Right lobe of liver (tissue), 6 donors: ENCODE data around the gene DQX1. TPM values are rescaled to one million over a fixed set of nuclear protein-coding genes. Genes with fewer than 3 reads are reported as not detected.

Source experiments
- ATAC-seq, 4 donors: fragments of 200-7000 bp; cut with Tn5 transposase; one replicate each; pipeline ENCODE4 v1.9.1; 2020; ENCODE audit warnings: mild to moderate bottlenecking in 4 of 4, moderate library complexity in 4 of 4
- DNase-seq, 3 donors: peaks; one replicate each; pipeline ENCODE4 v3.0.0-alpha.2; 2020
- H3K27ac ChIP-seq, 3 donors: fragments of 200-600 bp; one replicate each; pipeline ENCODE4 v1.8.0; 2022
- H3K27me3 ChIP-seq, 2 donors: fragments of 200-600 bp; one replicate each; pipeline ENCODE4 v1.8.0; 2022
- H3K36me3 ChIP-seq, 4 donors: fragments of 200-600 bp; sonication (generic) in 1 of 4; one replicate each; pipeline versions ENCODE4 v1.5.1 to v1.8.0; 2017 to 2022; ENCODE audit warnings: control low read depth in 1 of 4
- H3K4me1 ChIP-seq, 4 donors: fragments of 200-600 bp; sonication (generic) in 1 of 4; one replicate each; pipeline versions ENCODE4 v1.5.1 to v1.8.0; 2017 to 2022; ENCODE audit warnings: control low read depth in 1 of 4
- H3K4me3 ChIP-seq, 3 donors: fragments of 200-600 bp; one replicate each; pipeline ENCODE4 v1.8.0; 2022
- H3K9me3 ChIP-seq, 4 donors: fragments of 200-600 bp; sonication (generic) in 1 of 4; one replicate each; pipeline versions ENCODE4 v1.5.1 to v1.8.0; 2017 to 2022; ENCODE audit warnings: control low read depth in 1 of 4
- CTCF ChIP-seq, 4 donors: fragments of 200-600 bp in 3 of 4; fragments of 450-650 bp in 1 of 4; IDR thresholded peaks; one replicate each; pipeline versions ENCODE4 v1.5.1 to v1.8.0; 2016 to 2022; ENCODE audit warnings: antibody characterized with exemption in 4 of 4, mild to moderate bottlenecking in 2 of 4
- POLR2A ChIP-seq: fragments of 450-650 bp; IDR thresholded peaks from one replicate; pipeline ENCODE4 v1.6.1; 2017; ENCODE audit warnings: antibody characterized with exemption, mild to moderate bottlenecking
- WGBS: methylation state at CpG from one replicate; pipeline ENCODE4 v1.1.6; 2018; ENCODE audit warnings: low coverage, low lambda C conversion rate; ENCODE audit not compliant: insufficient coverage; ENCODE audit errors: missing lambda C conversion rate; 5-methylcytosine and 5-hydroxymethylcytosine counted together
- intact Hi-C, 2 donors: fragments of 100-400 bp; cut with DNase I; formaldehyde crosslinking; loops; one replicate each; pipeline versions ENCODE4 v1.11.2 to v1.14.1; 2022
- total RNA-seq, 6 experiments: library from RNA; depleted of rRNA in 2 of 6; stranded (reverse); fragments of >200 nt in 2 of 6; fragmentation: NEBNext Ultra II Directional in 3 of 6; extraction: Animal tissue kit (Norgen Biotek cat#: 25700) in 3 of 6; gene quantifications; one replicate each; pipeline versions ENCODE4 v1.1.0 to v1.2.4, GENCODE V29; 2016 to 2023
- donor health status: DM: no; HTN: yes; CAD: no.
- donor health status: DM: no; HTN: no; CAD: no.
- donor health status: DM: no; HTN: no; CAD: no.
- donor health status: DM: no; HTN: yes; CAD: no.
- donor health status: DM: no; HTN: yes; CAD: no.

DQX1 gene
- total RNA-seq, 6 experiments from 2014 or later, result not detected

DNA sequence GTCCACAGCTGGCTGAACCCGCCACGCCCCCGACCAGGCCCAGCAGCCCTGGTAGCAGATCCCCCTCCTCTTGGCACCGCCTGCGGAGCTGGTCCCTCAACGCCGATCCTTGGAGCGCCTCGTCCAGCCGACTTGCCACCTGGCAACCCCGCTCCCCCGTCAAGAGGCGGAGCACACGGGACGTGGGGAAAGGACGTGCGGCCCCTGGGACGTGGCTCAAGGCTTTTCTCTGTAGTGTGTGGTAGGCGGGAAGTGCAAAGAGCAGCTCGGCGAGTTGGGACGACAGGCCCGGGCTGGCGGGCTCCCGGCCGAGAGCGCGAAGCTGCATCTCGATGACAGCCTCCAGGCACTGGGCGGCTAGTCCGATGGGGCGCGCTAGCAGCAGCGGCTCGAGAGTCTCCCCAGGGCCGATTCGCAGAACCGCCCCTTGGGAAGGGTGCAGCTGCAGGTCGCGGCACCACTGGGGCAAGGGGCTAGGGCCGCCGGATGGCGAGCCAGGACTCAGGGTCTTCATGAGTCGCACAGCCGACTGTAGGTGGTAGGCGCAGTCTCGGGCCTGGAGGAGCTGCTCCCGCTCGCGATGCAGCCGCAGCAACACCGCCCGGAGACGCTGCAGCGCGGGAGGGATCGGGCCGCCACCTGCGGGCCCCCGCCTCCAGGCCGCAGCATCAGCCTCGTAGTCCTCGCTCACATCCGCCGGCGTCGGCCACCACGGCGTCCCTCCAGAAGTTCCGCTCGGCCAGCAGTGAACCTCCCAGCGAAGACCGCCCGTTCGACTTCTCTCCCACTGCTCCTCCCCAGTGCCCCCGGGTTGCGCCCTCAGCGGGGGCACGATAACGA is 43.9 kb downstream of the DQX1 start:
- no peak for TF ChIP-seq CTCF (IDR thresholded peaks at IDR 0.05)
- no peak for TF ChIP-seq POLR2A
- H3K36me3 ChIP-seq, result peaks cover 0 to 16% (median 2%) of the 10 kb centered on the region in 4 donors
- H3K4me1 ChIP-seq, result peaks cover 0 to 46% (median 13%) of the 10 kb centered on the region in 4 donors
- ATAC-seq, result peak; percentile 52 to 65 (median 59)
- DNase-seq, result peak in 1 of 3 donors; percentile 52
- H3K9me3 ChIP-seq, result no peaks in the 10 kb centered on the region
- H3K27me3 ChIP-seq, result no peaks in the 10 kb centered on the region
- H3K27ac ChIP-seq, result peak overlapping the region; percentile 71 to 84 (median 80)
- intact Hi-C loops, result no loop called here
- H3K4me3 ChIP-seq, result peak overlapping the region; percentile 93 to 99 (median 97)
- 4% methylated on average over 8 of the region's 80 CpGs for WGBS

GRCh38 chr2:74481431-74481830 is 44.6 kb downstream of the DQX1 start:
- Histone ChIP-seq H3K4me1 (peaks cover 0 to 46% (median 10%) of the 10 kb centered on the region in 4 donors), H3K4me3 (peak overlapping the region; percentile 93 to 99 (median 97)), H3K9me3 (no peaks in the 10 kb centered on the region), H3K27me3 (no peaks in the 10 kb centered on the region), H3K27ac (no peak overlapping the region), H3K36me3 (peaks cover 0 to 16% (median 2%) of the 10 kb centered on the region in 4 donors)
- intact Hi-C loops, result no loop called here
- 38% methylated on average over 1 of the region's 3 CpGs for WGBS
- DNase-seq, result no peak
- TF ChIP-seq CTCF (IDR thresholded peaks at IDR 0.05), result no peak
- TF ChIP-seq POLR2A, result no peak
- ATAC-seq, result no peak

DNA sequence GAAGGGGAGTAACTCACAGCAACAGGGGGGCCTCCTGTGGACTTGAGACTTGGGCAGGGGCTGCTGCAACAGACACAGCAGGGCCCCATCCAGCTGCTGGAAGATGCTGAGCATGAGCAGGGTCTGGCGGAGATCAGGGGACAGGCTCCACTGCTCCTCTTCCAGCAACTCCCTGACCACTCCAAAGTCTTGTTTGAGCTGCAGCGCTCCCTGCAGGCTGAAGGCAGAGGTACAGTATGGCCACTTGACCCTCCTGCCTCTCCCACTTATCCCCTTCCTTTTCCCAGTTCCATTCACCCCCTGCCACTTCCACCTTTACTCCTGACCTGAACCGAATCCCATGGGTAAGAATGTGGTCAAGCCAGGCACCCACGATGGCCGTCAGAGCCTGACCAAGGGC is 51.1 kb downstream of the DQX1 start:
- H3K27me3 ChIP-seq, result no peaks in the 10 kb centered on the region
- H3K4me1 ChIP-seq, result peaks cover 0 to 29% (median 5%) of the 10 kb centered on the region in 4 donors
- no peak overlapping the region for H3K4me3 ChIP-seq
- H3K27ac ChIP-seq, result no peak overlapping the region
- no CpG with 5 or more reads among the region's 5 CpGs for WGBS
- TF ChIP-seq CTCF (IDR thresholded peaks at IDR 0.05) (peak in 2 of 4 donors; percentile 9), POLR2A (no peak)
- DNase-seq (no peak), ATAC-seq (no peak)
- H3K9me3 ChIP-seq, result no peaks in the 10 kb centered on the region
- peaks cover 0 to 20% (median 5%) of the 10 kb centered on the region in 4 donors for H3K36me3 ChIP-seq
- intact Hi-C loops, result no loop called here

DNA sequence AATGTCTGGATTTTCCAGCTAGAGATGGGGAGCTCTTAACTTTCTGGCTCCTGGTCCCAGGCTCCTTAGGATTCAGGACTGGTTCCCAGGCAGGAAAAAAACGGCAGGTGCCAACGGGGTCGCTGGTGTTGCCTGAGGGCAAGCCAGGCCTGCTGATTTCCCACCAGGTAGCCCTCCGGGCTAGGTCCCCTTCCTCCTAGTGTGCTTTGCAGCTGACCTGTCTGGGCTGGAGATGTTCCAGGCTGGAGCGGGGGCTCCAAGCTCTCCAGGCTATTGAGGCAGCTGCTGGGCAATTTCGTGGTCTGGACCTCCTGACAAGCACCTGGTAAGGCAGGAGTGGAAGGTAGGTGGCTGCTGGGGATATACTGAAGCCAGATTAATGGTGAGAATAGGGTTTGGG is 51.5 kb downstream of the DQX1 start:
- no peak for ATAC-seq
- Histone ChIP-seq H3K4me1 (peaks cover 0 to 29% (median 5%) of the 10 kb centered on the region in 4 donors), H3K27me3 (no peaks in the 10 kb centered on the region), H3K9me3 (no peaks in the 10 kb centered on the region), H3K4me3 (no peak overlapping the region), H3K27ac (no peak overlapping the region), H3K36me3 (peaks cover 0 to 20% (median 5%) of the 10 kb centered on the region in 4 donors)
- TF ChIP-seq CTCF (IDR thresholded peaks at IDR 0.05) (no peak), POLR2A (no peak)
- WGBS, result 88% methylated on average over 3 of the region's 6 CpGs
- intact Hi-C loops, result no loop called here
- no peak for DNase-seq
